NB4 (cell line): ENCODE results near the gene AK9.
A peak's percentile ranks its signal among the peaks of the same experiment; 100 is the strongest.

ENCODE experiments used
- DNase-seq: peaks from one replicate; pipeline ENCODE4 v3.0.0; 2010; ENCODE audit warnings: low read depth
- H3K4me3 ChIP-seq: one replicate; pipeline ENCODE4 v1.5.1; 2011; ENCODE audit warnings: mild to moderate bottlenecking, low read depth, low read length, moderate library complexity
- MYC ChIP-seq: IDR thresholded peaks from 2 replicates; pipeline ENCODE4 v1.6.1; 2011; ENCODE audit warnings: low read depth, low read length
- POLR2A ChIP-seq: IDR thresholded peaks from 2 replicates; pipeline ENCODE4 v1.6.1; 2011; ENCODE audit warnings: mild to moderate bottlenecking; ENCODE audit not compliant: insufficient read length; ENCODE audit errors: extremely low read depth
- TF ChIP-seq, protein P1 (sequence below): IDR thresholded peaks from 2 replicates; pipeline ENCODE4 v1.6.1; 2011; ENCODE audit warnings: low read depth, low read length
- TF ChIP-seq, protein P2 (sequence below): IDR thresholded peaks from one replicate; pipeline ENCODE4 v1.5.1; 2012; ENCODE audit warnings: low read depth, low read length

The AK9 gene

DNA sequence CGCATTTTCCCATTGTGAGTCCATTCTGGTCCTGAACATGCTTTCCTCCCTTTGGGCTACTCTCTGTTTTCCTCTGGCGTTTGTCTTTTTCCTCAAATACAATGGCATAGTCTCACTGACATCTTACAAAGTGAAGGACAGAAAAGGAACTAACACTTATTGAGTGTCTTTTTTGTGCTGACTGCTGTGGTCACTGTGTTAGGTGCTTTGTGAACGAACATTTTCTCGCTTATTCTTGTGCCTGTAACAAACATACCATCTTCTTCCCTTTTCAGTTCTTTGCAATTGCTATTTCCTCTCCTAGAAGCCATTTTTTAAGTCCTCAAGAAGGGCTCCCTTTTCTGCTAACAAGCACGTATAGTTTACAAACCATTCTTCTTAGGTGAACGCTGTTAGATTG, 15.5 kb upstream of the AK9 start:
- TF ChIP-seq, protein P1, sequence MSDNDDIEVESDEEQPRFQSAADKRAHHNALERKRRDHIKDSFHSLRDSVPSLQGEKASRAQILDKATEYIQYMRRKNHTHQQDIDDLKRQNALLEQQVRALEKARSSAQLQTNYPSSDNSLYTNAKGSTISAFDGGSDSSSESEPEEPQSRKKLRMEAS = no peak
- TF ChIP-seq, protein P2, sequence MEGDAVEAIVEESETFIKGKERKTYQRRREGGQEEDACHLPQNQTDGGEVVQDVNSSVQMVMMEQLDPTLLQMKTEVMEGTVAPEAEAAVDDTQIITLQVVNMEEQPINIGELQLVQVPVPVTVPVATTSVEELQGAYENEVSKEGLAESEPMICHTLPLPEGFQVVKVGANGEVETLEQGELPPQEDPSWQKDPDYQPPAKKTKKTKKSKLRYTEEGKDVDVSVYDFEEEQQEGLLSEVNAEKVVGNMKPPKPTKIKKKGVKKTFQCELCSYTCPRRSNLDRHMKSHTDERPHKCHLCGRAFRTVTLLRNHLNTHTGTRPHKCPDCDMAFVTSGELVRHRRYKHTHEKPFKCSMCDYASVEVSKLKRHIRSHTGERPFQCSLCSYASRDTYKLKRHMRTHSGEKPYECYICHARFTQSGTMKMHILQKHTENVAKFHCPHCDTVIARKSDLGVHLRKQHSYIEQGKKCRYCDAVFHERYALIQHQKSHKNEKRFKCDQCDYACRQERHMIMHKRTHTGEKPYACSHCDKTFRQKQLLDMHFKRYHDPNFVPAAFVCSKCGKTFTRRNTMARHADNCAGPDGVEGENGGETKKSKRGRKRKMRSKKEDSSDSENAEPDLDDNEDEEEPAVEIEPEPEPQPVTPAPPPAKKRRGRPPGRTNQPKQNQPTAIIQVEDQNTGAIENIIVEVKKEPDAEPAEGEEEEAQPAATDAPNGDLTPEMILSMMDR = no peak
- no peak for TF ChIP-seq POLR2A
- TF ChIP-seq MYC = no peak
- DNase-seq = no peak
- no peak overlapping the region for H3K4me3 ChIP-seq

DNA sequence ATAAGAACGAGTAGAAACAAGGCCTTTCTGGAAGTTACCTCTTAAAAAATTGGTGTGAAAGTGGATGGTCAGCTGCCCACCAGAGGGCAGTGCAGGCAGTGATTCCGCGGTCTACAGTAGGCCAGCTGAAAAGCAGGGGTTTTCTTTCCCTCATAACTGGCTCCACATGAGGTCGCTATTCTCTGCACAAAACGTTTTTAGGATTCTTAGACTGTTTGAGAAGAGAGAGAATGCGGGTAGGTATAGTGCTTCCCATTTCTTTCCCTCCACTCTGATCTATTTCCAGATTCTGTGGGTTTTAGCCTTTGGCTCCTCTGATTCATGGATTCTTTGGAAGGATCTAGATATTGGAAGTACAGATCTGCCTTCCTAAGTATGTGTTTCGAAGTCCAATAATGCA, 14.3 kb upstream of the AK9 start:
- no peak overlapping the region for H3K4me3 ChIP-seq
- DNase-seq = peak; percentile 89
- TF ChIP-seq, protein P1 = 0 out of 2 replicates have a peak, but pooled peaks have one; percentile 16
- TF ChIP-seq, protein P2 = peak; percentile 98
- TF ChIP-seq MYC (no peak), POLR2A (no peak)

DNA sequence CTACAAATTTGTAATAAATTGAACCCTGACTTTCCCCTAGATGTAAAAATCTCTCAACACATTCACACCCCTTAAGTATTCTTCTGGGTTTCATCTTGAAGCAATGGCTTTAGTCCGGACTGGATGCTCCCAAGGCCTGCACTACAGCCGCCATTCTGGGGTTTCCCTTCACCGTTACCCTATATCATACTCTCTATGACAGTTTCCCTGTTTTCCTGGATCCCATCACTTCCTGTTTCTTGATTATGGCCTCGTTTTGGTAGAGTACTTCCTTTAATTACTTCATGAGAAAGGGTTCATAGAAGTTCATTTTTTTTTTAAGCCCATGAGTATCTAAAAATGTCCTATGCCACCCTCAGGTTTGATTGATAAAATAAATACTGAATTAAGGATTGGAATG, 11.8 kb upstream of the AK9 start:
- DNase-seq = peak; percentile 22
- no peak for TF ChIP-seq MYC
- TF ChIP-seq, protein P2 = no peak
- no peak for TF ChIP-seq POLR2A
- no peak overlapping the region for H3K4me3 ChIP-seq

DNA sequence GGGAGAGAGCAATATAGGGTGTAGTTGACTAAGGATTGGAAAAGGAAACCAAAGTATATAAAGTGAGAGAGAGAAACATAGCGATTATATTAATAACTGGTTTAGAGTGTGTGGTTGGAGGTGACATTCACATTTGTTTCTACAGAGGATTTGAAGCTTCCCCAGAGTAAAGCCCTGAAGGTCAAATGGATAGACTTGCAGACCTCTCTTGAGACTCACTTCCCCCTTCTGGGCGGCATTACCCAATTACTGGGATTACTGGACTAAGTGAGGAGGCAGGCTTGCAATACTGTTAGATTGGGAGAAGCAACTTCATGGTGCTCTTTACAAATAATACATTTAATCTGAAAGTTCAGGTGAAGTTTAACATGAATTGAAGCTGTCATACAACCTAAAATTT, 10.8 kb upstream of the AK9 start:
- H3K4me3 ChIP-seq = no peak overlapping the region
- peak; percentile 73 for DNase-seq
- TF ChIP-seq MYC (no peak), POLR2A (no peak)
- TF ChIP-seq, protein P2 = no peak
- TF ChIP-seq, protein P1 = no peak

DNA sequence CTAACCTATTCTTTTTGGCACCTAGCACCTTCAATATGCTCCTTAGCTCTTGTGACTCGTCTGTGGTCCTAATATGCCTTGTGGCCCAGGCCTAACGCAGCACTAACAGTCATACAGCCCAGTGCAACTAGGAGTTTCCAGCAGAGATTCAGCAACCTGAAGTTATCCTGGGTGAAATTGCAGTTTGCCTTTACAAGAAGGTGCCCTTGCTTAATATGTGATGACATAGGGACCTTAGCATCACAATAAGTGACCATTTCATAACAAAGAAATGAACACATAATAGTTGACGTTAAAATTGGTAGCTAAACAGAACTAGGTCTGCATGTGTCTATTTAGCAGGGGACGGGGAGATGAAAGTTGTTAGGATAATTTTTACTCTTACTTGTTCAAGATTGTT, 10.2 kb upstream of the AK9 start:
- DNase-seq = no peak
- no peak for TF ChIP-seq MYC
- no peak for TF ChIP-seq POLR2A
- TF ChIP-seq, protein P2 = no peak
- TF ChIP-seq, protein P1 = no peak
- H3K4me3 ChIP-seq = no peak overlapping the region

DNA sequence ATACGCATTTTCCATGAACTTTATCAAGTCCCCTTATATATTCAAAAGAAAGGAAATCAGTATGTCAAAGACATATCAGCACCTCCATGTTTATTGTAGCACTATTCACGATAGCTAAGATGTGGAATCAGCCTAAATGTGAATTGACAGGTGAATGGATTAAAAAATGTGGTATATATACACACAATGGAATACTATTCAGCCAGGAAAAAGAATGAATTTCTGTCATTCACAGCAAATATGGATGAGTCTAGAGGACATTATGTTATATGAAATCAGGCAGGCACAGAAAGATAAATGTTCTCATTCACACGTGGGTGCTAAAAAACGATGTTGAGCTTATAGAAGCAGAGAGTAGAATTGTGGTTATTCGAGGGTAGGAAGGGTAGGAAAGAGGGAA, 5.4 kb upstream of the AK9 start:
- TF ChIP-seq, protein P2 = no peak
- no peak for TF ChIP-seq POLR2A
- TF ChIP-seq, protein P1 = no peak
- no peak for TF ChIP-seq MYC
- no peak for DNase-seq
- H3K4me3 ChIP-seq = no peak overlapping the region
